Activated T-cell treated with anti-CD3 and anti-CD28 coated beads, Interleukin-2, amount 50 U/mL, for 48 hours (primary cell): Measurements from ENCODE around the gene LY6G6D.

Experiments used
- DNase-seq, 2 experiments: peaks; one replicate each; pipeline ENCODE4 v3.0.0-alpha.2; 2020

The LY6G6D gene

GRCh38 chr6:31721351-31722020 lies 6.3 kb downstream of the LY6G6D start, which contains the start of gene LY6G6C:
TSS of gene LY6G6C (minus strand) at chr6:31721746. CDS start at chr6:31721679, 67 bp downstream.
- no peak for DNase-seq

- DNase-seq: no peak
Measured at GRCh38 chr6:31722173-31722572, 7.0 kb downstream of the LY6G6D start.

- no peak for DNase-seq
Measured at GRCh38 chr6:31723245-31723979, 8.3 kb downstream of the LY6G6D start, which contains the start of gene MPIG6B. TSS of gene MPIG6B (plus strand) at chr6:31723373. CDS start at chr6:31723384, 11 bp downstream.

GRCh38 chr6:31723980-31724691 lies 9.0 kb downstream of the LY6G6D start:
- no peak for DNase-seq

- DNase-seq: no peak
Measured at GRCh38 chr6:31725502-31726350, 10.6 kb downstream of the LY6G6D start.

GRCh38 chr6:31727034-31727716 lies 12.0 kb downstream of the LY6G6D start:
- no peak for DNase-seq

GRCh38 chr6:31727717-31728671 lies 12.8 kb downstream of the LY6G6D start:
- DNase-seq: no peak

GRCh38 chr6:31728767-31729514 lies 13.8 kb downstream of the LY6G6D start, which contains the start of gene DDAH2:
TSS of gene DDAH2 (minus strand) at chr6:31729299. CDS start at chr6:31729161, 138 bp downstream.
- no peak for DNase-seq

GRCh38 chr6:31729515-31729978 lies 14.4 kb downstream of the LY6G6D start:
- DNase-seq: peak; percentile 86 to 87

GRCh38 chr6:31729979-31730630 lies 15.0 kb downstream of the LY6G6D start:
- DNase-seq: peak; percentile 81 to 84

GRCh38 chr6:31730631-31731086 lies 15.5 kb downstream of the LY6G6D start:
- no peak for DNase-seq

GRCh38 chr6:31732029-31732428 lies 16.9 kb downstream of the LY6G6D start:
- DNase-seq: no peak

- no peak for DNase-seq
Measured at GRCh38 chr6:31733734-31734133, 18.6 kb downstream of the LY6G6D start.

GRCh38 chr6:31734247-31734820 lies 19.2 kb downstream of the LY6G6D start:
- no peak for DNase-seq

GRCh38 chr6:31734821-31735406 lies 19.8 kb downstream of the LY6G6D start:
- peak; percentile 71 to 77 for DNase-seq

GRCh38 chr6:31736021-31736767 lies 21.0 kb downstream of the LY6G6D start, which contains the start of gene CLIC1:
TSS of gene CLIC1 (minus strand) at chr6:31736530. CDS start at chr6:31736300, 230 bp downstream.
- DNase-seq: peak; percentile 90

GRCh38 chr6:31736768-31737314 lies 21.7 kb downstream of the LY6G6D start:
- no peak for DNase-seq
